Breast epithelium (tissue), 4 donors: ENCODE results near the gene TRIM47. TPM values are rescaled to one million over a fixed set of nuclear protein-coding genes. Genes with fewer than 3 reads are reported as not detected.

Experiments
- DNase-seq, 2 donors: peaks; one replicate each; pipeline ENCODE4 v3.0.0-alpha.2; 2019; ENCODE audit warnings: low spot score in 2 of 2
- H3K27ac ChIP-seq, 2 donors: fragments of 200-600 bp; sonication (generic) in 1 of 2; one replicate each; pipeline ENCODE4 v1.5.1; 2016 to 2019; ENCODE audit warnings: mild to moderate bottlenecking in 1 of 2
- H3K27me3 ChIP-seq, 2 donors: fragments of 200-600 bp; sonication (generic) in 1 of 2; one replicate each; pipeline versions ENCODE4 v1.5.1 to v1.6.0; 2017 to 2019; ENCODE audit warnings: control low read depth in 1 of 2, mild to moderate bottlenecking in 1 of 2
- H3K36me3 ChIP-seq: fragments of 200-600 bp; one replicate; pipeline ENCODE4 v1.5.1; 2019
- H3K4me1 ChIP-seq, 2 donors: fragments of 200-600 bp; sonication (generic); one replicate each; pipeline ENCODE4 v1.5.1; 2016 to 2019; ENCODE audit warnings: control low read depth in 1 of 2
- H3K4me3 ChIP-seq, 3 donors: fragments of 200-600 bp; sonication (generic); 1 replicate in 2 of 3; 2 replicates in 1 of 3; pipeline ENCODE4 v1.5.1; 2016 to 2019; ENCODE audit warnings: mild to moderate bottlenecking in 3 of 3, moderate library complexity in 2 of 3
- H3K9me3 ChIP-seq, 2 donors: fragments of 200-600 bp; sonication (generic) in 1 of 2; one replicate each; pipeline ENCODE4 v1.5.1; 2016 to 2019; ENCODE audit warnings: control low read depth in 1 of 2
- CTCF ChIP-seq, 3 donors: fragments of 450-650 bp; IDR thresholded peaks; one replicate each; pipeline ENCODE4 v1.5.1; 2016 to 2017; ENCODE audit warnings: antibody characterized with exemption in 3 of 3, mild to moderate bottlenecking in 3 of 3, moderate library complexity in 3 of 3
- POLR2A ChIP-seq: fragments of 450-650 bp; IDR thresholded peaks from one replicate; pipeline ENCODE4 v1.6.1; 2016; ENCODE audit warnings: antibody characterized with exemption, mild to moderate bottlenecking, moderate library complexity
- POLR2AphosphoS5 ChIP-seq, 3 donors: sonication (generic); formaldehyde crosslinking; IDR thresholded peaks; one replicate each; pipeline ENCODE4 v1.6.1; 2017; ENCODE audit warnings: antibody characterized with exemption in 3 of 3
- intact Hi-C: fragments of 100-400 bp; cut with DNase I; formaldehyde crosslinking; loops from one replicate; pipeline ENCODE4 v1.15.1; 2023; ENCODE audit warnings: low total_unique reads
- total RNA-seq, 3 donors: library from RNA; depleted of rRNA; stranded (reverse); fragments of >200 nt; gene quantifications; one replicate each; pipeline ENCODE4 v1.1.0, GENCODE V29; 2016

TRIM47 gene
- total RNA-seq, 3 donors from 2014 or later: 15.4 to 26.1 (median 23.3) TPM

- H3K4me1 ChIP-seq: peaks cover 0 to 16% of the 10 kb centered on the region in 2 donors
- TF ChIP-seq POLR2A (no peak), POLR2AphosphoS5 (IDR thresholded peaks at IDR 0.05) (no peak), CTCF (IDR thresholded peaks at IDR 0.05) (no peak)
- no peaks in the 10 kb centered on the region for H3K27me3 ChIP-seq
- no peak for DNase-seq
- peak overlapping the region; percentile 90 to 92 for H3K27ac ChIP-seq
- no peaks in the 10 kb centered on the region for H3K36me3 ChIP-seq
- peak overlapping the region in 1 of 3 donors; percentile 84 for H3K4me3 ChIP-seq
- intact Hi-C loops: no loop called here
- no peaks in the 10 kb centered on the region for H3K9me3 ChIP-seq
Observed at GRCh38 chr17:75894049-75894733, 15.8 kb upstream of the TRIM47 start.

GRCh38 chr17:75893305-75894048, 15.1 kb upstream of the TRIM47 start:
- no peak for DNase-seq
- Histone ChIP-seq H3K4me1 (peaks cover 0 to 16% of the 10 kb centered on the region in 2 donors), H3K9me3 (no peaks in the 10 kb centered on the region), H3K27me3 (no peaks in the 10 kb centered on the region), H3K4me3 (no peak overlapping the region), H3K36me3 (no peaks in the 10 kb centered on the region), H3K27ac (peak overlapping the region in 1 of 2 donors; percentile 92)
- intact Hi-C loops: no loop called here
- no peak for TF ChIP-seq POLR2AphosphoS5 (IDR thresholded peaks at IDR 0.05)

- DNase-seq: no peak
- Histone ChIP-seq H3K36me3 (no peaks in the 10 kb centered on the region), H3K9me3 (no peaks in the 10 kb centered on the region), H3K27ac (no peak overlapping the region), H3K4me3 (no peak overlapping the region), H3K4me1 (peaks cover 0 to 16% of the 10 kb centered on the region in 2 donors), H3K27me3 (no peaks in the 10 kb centered on the region)
- intact Hi-C loops: no loop called here
- no peak for TF ChIP-seq CTCF (IDR thresholded peaks at IDR 0.05)
- no peak for TF ChIP-seq POLR2A
Observed at GRCh38 chr17:75892556-75893224, 14.3 kb upstream of the TRIM47 start.

GRCh38 chr17:75891605-75892555, 13.5 kb upstream of the TRIM47 start:
- no peaks in the 10 kb centered on the region for H3K27me3 ChIP-seq
- peaks cover 0 to 16% of the 10 kb centered on the region in 2 donors for H3K4me1 ChIP-seq
- H3K4me3 ChIP-seq: no peak overlapping the region
- H3K9me3 ChIP-seq: no peaks in the 10 kb centered on the region
- intact Hi-C loops: no loop called here
- H3K27ac ChIP-seq: no peak overlapping the region
- TF ChIP-seq CTCF (IDR thresholded peaks at IDR 0.05) (no peak), POLR2A (no peak), POLR2AphosphoS5 (IDR thresholded peaks at IDR 0.05) (no peak)
- H3K36me3 ChIP-seq: no peaks in the 10 kb centered on the region
- no peak for DNase-seq

DNA sequence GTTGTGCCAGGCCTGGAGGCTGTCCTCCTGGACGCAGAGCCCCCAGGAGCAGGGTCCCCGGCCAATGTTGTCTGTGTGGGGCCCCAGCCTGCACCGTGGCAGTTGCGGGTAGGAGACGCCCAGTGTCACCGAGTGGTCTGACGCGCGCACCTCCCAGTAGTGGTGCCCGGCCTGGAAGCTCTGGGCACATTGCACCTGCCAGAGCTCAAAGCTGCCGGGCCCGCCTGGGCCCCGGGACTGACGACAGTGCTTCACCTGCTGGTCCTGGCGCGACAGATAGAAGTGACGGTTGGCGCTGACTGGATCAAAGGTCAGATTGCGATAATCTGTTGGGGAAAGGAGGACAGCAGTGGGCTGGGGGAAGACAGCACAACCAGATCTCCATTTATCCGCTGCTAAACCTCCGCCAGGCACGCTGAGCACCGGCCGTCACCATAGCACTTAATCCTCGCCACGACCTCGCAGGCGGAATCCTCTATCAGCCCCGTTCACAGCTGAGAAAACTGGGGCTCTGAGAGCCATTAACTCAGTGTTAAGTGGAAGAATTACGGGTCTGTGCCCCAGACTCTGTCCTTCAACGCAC, 12.7 kb upstream of the TRIM47 start:
- no peaks in the 10 kb centered on the region for H3K36me3 ChIP-seq
- no peak overlapping the region for H3K4me3 ChIP-seq
- no peaks in the 10 kb centered on the region for H3K9me3 ChIP-seq
- DNase-seq: no peak
- intact Hi-C loops: no loop called here
- TF ChIP-seq POLR2AphosphoS5 (IDR thresholded peaks at IDR 0.05) (no peak), POLR2A (no peak), CTCF (IDR thresholded peaks at IDR 0.05) (no peak)
- no peaks in the 10 kb centered on the region for H3K27me3 ChIP-seq
- peaks cover 0 to 16% of the 10 kb centered on the region in 2 donors for H3K4me1 ChIP-seq
- no peak overlapping the region for H3K27ac ChIP-seq
